DND-41 (cell line): ENCODE measurements around the gene CHORDC1.
"Not testable (repeated sequence)": the region's sequence is repeated elsewhere in the genome, so short reads cannot be mapped to it uniquely, and the experiment has no call there.

Experiments
- EZH2 ChIP-seq: IDR thresholded peaks from 3 replicates; pipeline ENCODE4 v1.6.1; 2012; ENCODE audit warnings: borderline replicate concordance, low read depth, mild to moderate bottlenecking, moderate library complexity, low read length, inconsistent platforms; ENCODE audit not compliant: severe bottlenecking
- TF ChIP-seq, protein P1 (sequence below): IDR thresholded peaks from 2 replicates; pipeline ENCODE4 v1.5.1; 2012; ENCODE audit warnings: borderline replicate concordance, low read length, moderate library complexity, mild to moderate bottlenecking; ENCODE audit not compliant: poor library complexity, severe bottlenecking; ENCODE audit errors: extremely low read depth

DNA sequence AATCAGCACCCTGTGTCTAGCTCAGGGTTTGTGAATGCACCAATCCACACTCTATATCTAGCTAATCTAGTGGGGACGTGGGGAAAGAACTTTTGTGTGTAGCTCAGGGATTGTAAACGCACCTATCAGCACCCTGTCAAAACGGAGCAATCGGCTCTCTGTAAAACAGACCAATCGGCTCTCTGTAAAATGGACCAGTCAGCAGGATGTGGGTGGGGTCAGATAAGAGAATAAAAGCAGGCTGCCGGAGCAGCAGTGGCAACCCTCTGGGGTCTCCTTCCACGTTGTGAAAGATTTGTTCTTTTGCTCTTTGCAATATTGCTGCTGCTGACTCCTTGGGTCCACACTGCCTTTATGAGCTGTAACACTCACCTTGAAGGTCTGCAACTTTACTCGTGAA is 55.1 kb downstream of the CHORDC1 start:
- TF ChIP-seq, protein P1, sequence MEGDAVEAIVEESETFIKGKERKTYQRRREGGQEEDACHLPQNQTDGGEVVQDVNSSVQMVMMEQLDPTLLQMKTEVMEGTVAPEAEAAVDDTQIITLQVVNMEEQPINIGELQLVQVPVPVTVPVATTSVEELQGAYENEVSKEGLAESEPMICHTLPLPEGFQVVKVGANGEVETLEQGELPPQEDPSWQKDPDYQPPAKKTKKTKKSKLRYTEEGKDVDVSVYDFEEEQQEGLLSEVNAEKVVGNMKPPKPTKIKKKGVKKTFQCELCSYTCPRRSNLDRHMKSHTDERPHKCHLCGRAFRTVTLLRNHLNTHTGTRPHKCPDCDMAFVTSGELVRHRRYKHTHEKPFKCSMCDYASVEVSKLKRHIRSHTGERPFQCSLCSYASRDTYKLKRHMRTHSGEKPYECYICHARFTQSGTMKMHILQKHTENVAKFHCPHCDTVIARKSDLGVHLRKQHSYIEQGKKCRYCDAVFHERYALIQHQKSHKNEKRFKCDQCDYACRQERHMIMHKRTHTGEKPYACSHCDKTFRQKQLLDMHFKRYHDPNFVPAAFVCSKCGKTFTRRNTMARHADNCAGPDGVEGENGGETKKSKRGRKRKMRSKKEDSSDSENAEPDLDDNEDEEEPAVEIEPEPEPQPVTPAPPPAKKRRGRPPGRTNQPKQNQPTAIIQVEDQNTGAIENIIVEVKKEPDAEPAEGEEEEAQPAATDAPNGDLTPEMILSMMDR, result not testable (repeated sequence)
- TF ChIP-seq EZH2, result not testable (repeated sequence)
